Chondrocyte (in vitro differentiated cells): ENCODE results near the gene UNKL. TPM values are rescaled to one million over a fixed set of nuclear protein-coding genes. Genes with fewer than 3 reads are reported as not detected.
A peak's percentile ranks its signal among the peaks of the same experiment; 100 is the strongest.

Experiments
- DNase-seq: peaks from one replicate; pipeline ENCODE4 v3.0.0; 2021; ENCODE audit warnings: mixed read lengths, low spot score
- H3K27ac Mint-ChIP-seq: one replicate; pipeline ENCODE4 v1.8.0; 2021; ENCODE audit warnings: mild to moderate bottlenecking, moderate library complexity, mixed read lengths; ENCODE audit not compliant: unreplicated experiment
- H3K27me3 Mint-ChIP-seq: 2 replicates; pipeline ENCODE4 v1.8.0; 2021; ENCODE audit warnings: low read depth, mixed read lengths
- H3K36me3 Mint-ChIP-seq: 2 replicates; pipeline ENCODE4 v1.8.0; 2021; ENCODE audit warnings: low read depth, mixed read lengths
- H3K4me1 Mint-ChIP-seq: 2 replicates; pipeline ENCODE4 v1.8.0; 2021; ENCODE audit warnings: low read depth, mild to moderate bottlenecking, mixed read lengths
- H3K4me3 Mint-ChIP-seq: one replicate; pipeline ENCODE4 v1.8.0; 2021; ENCODE audit warnings: mild to moderate bottlenecking, moderate library complexity, mixed read lengths; ENCODE audit not compliant: unreplicated experiment
- H3K9me3 Mint-ChIP-seq: 2 replicates; pipeline ENCODE4 v1.8.0; 2021; ENCODE audit warnings: low read depth, mixed read lengths
- CTCF ChIP-seq: fragments of 200-600 bp; sonication (generic); IDR thresholded peaks from 2 replicates; pipeline ENCODE4 v1.5.0; 2021; ENCODE audit warnings: antibody characterized with exemption, mild to moderate bottlenecking, moderate library complexity
- total RNA-seq: library from RNA; stranded (reverse); gene quantifications from 3 replicates; pipeline ENCODE4 v1.2.1, GENCODE V29; 2021

UNKL gene
- total RNA-seq, 1 donor from 2014 or later = 12.6 TPM

DNA sequence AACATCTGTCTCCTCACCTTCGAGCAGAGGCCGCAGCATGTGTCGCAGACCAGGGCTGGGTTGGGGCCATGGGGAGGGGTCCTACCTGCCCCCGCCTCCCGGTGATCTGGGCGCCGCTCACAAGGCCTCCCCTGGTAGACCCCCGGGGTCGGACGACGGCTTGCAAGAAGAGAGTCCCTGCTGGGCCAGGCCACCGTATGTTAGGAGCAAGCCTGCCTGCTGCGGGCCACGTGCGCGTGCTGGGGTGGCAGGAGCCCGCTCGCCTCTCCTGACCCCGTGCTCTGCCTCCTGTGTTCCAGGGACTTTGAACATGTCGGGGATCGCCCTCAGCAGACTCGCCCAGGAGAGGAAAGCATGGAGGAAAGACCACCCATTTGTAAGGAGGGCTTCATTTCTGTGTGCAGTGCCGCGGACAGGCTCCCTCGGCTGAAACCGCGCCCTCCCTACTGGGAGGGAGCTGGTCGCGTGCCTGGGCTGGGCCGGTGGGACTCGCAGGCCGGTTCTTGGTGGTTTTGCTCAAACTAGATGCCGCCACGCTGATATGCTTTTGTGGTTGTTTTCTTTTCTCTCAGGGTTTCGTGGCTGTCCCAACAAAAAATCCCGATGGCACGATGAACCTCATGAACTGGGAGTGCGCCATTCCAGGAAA is 100.7 kb downstream of the UNKL start:
- TF ChIP-seq CTCF = no peak
- no peaks in the 10 kb centered on the region for H3K9me3 Mint-ChIP-seq
- peaks cover 31% of the 10 kb centered on the region for H3K4me1 Mint-ChIP-seq
- peaks cover 22% of the 10 kb centered on the region for H3K36me3 Mint-ChIP-seq
- no peak overlapping the region for H3K27ac Mint-ChIP-seq
- DNase-seq = peak; percentile 92
- no peaks in the 10 kb centered on the region for H3K27me3 Mint-ChIP-seq
- H3K4me3 Mint-ChIP-seq = no peak overlapping the region

Other genes starting within 250 kb of the UNKL start
- gene TPSG1, start 189.4 kb downstream of the UNKL start, total RNA-seq = not detected in 3 replicates
- not detected in 3 replicates for gene TPSB2, start 184.5 kb downstream of the UNKL start, total RNA-seq
- gene TPSAB1, start 174.0 kb downstream of the UNKL start, total RNA-seq = not detected in 3 replicates
- not detected in 3 replicates for gene TPSD1, start 158.6 kb downstream of the UNKL start, total RNA-seq
- 97.9 to 110 TPM (median 105 TPM) in 3 replicates for gene UBE2I, start 105.1 kb downstream of the UNKL start, total RNA-seq
- 0.36 to 1.7 TPM (median 1.5 TPM) in 3 replicates for gene BAIAP3, start 81.1 kb downstream of the UNKL start, total RNA-seq
- gene TSR3, start 62.8 kb downstream of the UNKL start, total RNA-seq = 52.2 to 56.8 TPM (median 56.0 TPM) in 3 replicates
- 58.3 to 68.4 TPM (median 60.7 TPM) in 3 replicates for gene GNPTG, start 62.8 kb downstream of the UNKL start, total RNA-seq
- 7.9 to 11.0 TPM (median 9.3 TPM) in 3 replicates for gene UQCC4, start 6.0 kb upstream of the UNKL start, total RNA-seq
- gene PERCC1, start 16.4 kb upstream of the UNKL start, total RNA-seq = not detected in 3 replicates
- 0.51 to 2.0 TPM (median 1.3 TPM) in 3 replicates for gene CCDC154, start 29.9 kb upstream of the UNKL start, total RNA-seq
- gene CLCN7, start 60.3 kb upstream of the UNKL start, total RNA-seq = 81.7 to 97.0 TPM (median 95.2 TPM) in 3 replicates
- gene PTX4, start 74.2 kb upstream of the UNKL start, total RNA-seq = not detected in 3 replicates
- 19.3 to 30.9 TPM (median 21.7 TPM) in 3 replicates for gene TELO2, start 78.7 kb upstream of the UNKL start, total RNA-seq
- 2.9 to 9.7 TPM (median 8.4 TPM) in 3 replicates for gene TMEM204, start 119.0 kb upstream of the UNKL start, total RNA-seq
- 15.0 to 23.2 TPM (median 17.8 TPM) in 3 replicates for gene IFT140, start 197.4 kb upstream of the UNKL start, total RNA-seq
- 17.8 to 21.2 TPM (median 20.5 TPM) in 3 replicates for gene CRAMP1, start 197.7 kb upstream of the UNKL start, total RNA-seq